ENCODE results near the gene HAPLN3.
A peak's percentile ranks its signal among the peaks of the same experiment; 100 is the strongest.

HAPLN3 gene

GRCh38 chr15:88860212-88860611 lies 35.1 kb downstream of the HAPLN3 start:
- no peak for DNase-seq (ENCODE audit: low read depth)

- no peak for DNase-seq (ENCODE audit: low read depth)
Measured at GRCh38 chr15:88859550-88859949, 35.8 kb downstream of the HAPLN3 start.

- no peak for DNase-seq (ENCODE audit: low read depth)
Measured at GRCh38 chr15:88858934-88859333, 36.4 kb downstream of the HAPLN3 start.

GRCh38 chr15:88852476-88852875 lies 42.9 kb downstream of the HAPLN3 start:
- DNase-seq (ENCODE audit: low read depth): no peak

- no peak for DNase-seq (ENCODE audit: low read depth)
Measured at GRCh38 chr15:88849376-88850072, 45.8 kb downstream of the HAPLN3 start.

- no peak for DNase-seq (ENCODE audit: low read depth)
Measured at GRCh38 chr15:88848203-88848602, 47.1 kb downstream of the HAPLN3 start.

GRCh38 chr15:88847144-88847543 lies 48.2 kb downstream of the HAPLN3 start:
- DNase-seq (ENCODE audit: low read depth): no peak

GRCh38 chr15:88845616-88846015 lies 49.7 kb downstream of the HAPLN3 start:
- no peak for DNase-seq (ENCODE audit: low read depth)

- no peak for DNase-seq (ENCODE audit: low read depth)
Measured at GRCh38 chr15:88844749-88845386, 50.5 kb downstream of the HAPLN3 start.

- no peak for DNase-seq (ENCODE audit: low read depth)
Measured at GRCh38 chr15:88843334-88843733, 52.0 kb downstream of the HAPLN3 start.

GRCh38 chr15:88842156-88842555 lies 53.2 kb downstream of the HAPLN3 start:
- DNase-seq (ENCODE audit: low read depth): no peak

GRCh38 chr15:88841236-88841635 lies 54.1 kb downstream of the HAPLN3 start:
- DNase-seq (ENCODE audit: low read depth): no peak

GRCh38 chr15:88839961-88840360 lies 55.4 kb downstream of the HAPLN3 start:
- DNase-seq (ENCODE audit: low read depth): no peak

- no peak for DNase-seq (ENCODE audit: low read depth)
Measured at GRCh38 chr15:88839146-88839545, 56.2 kb downstream of the HAPLN3 start.

- DNase-seq (ENCODE audit: low read depth): no peak
Measured at GRCh38 chr15:88838667-88839066, 56.7 kb downstream of the HAPLN3 start.

- no peak for DNase-seq (ENCODE audit: low read depth)
Measured at GRCh38 chr15:88835646-88836045, 59.7 kb downstream of the HAPLN3 start.

GRCh38 chr15:88835119-88835518 lies 60.2 kb downstream of the HAPLN3 start:
- no peak for DNase-seq (ENCODE audit: low read depth)

GRCh38 chr15:88834211-88834812 lies 61.0 kb downstream of the HAPLN3 start:
- peak; percentile 8 for DNase-seq (ENCODE audit: low read depth)

- DNase-seq (ENCODE audit: low read depth): no peak
Measured at GRCh38 chr15:88833731-88834100, 61.6 kb downstream of the HAPLN3 start.

- no peak for DNase-seq (ENCODE audit: low read depth)
Measured at GRCh38 chr15:88832820-88833730, 62.3 kb downstream of the HAPLN3 start.

- no peak for DNase-seq (ENCODE audit: low read depth)
Measured at GRCh38 chr15:88830016-88830415, 65.3 kb downstream of the HAPLN3 start.

- no peak for DNase-seq (ENCODE audit: low read depth)
Measured at GRCh38 chr15:88828791-88829190, 66.6 kb downstream of the HAPLN3 start.
